Measurements from ENCODE around the gene ATG7.

The ATG7 gene

GRCh38 chr3:11290743-11291680 lies 18.8 kb downstream of the ATG7 start:
- peaks cover 15% of the 10 kb centered on the region for H3K4me1 ChIP-seq

GRCh38 chr3:11291808-11292207 lies 19.6 kb downstream of the ATG7 start:
- Histone ChIP-seq H3K27ac (no peak overlapping the region), H3K36me3 (ENCODE audit: control insufficient read depth, insufficient read depth, low read length) (no peaks in the 10 kb centered on the region)

More at GRCh38 chr3:11290743-11291680, 18.8 kb downstream of the ATG7 start:
- Histone ChIP-seq H3K9me3 (ENCODE audit: control insufficient read depth, low read length) (no peaks in the 10 kb centered on the region), H3K36me3 (ENCODE audit: control insufficient read depth, insufficient read depth, low read length) (no peaks in the 10 kb centered on the region), H3K4me3 (ENCODE audit: low read depth, low read length) (no peak overlapping the region), H3K79me2 (peaks cover 9% of the 10 kb centered on the region), H3K27me3 (ENCODE audit: control insufficient read depth, insufficient read depth, low read length) (no peaks in the 10 kb centered on the region), H3K4me2 (ENCODE audit: low read length) (no peak overlapping the region), H2AFZ (no peak overlapping the region), H3K27ac (no peak overlapping the region), H3K9ac (no peak overlapping the region)
- no peak for TF ChIP-seq CTCF (IDR thresholded peaks at IDR 0.05)

GRCh38 chr3:11297126-11297525 lies 24.9 kb downstream of the ATG7 start:
- H3K36me3 ChIP-seq (ENCODE audit: control insufficient read depth, insufficient read depth, low read length): no peaks in the 10 kb centered on the region
- H3K9me3 ChIP-seq (ENCODE audit: control insufficient read depth, low read length): no peaks in the 10 kb centered on the region
- TF ChIP-seq CTCF (IDR thresholded peaks at IDR 0.05): no peak

More at GRCh38 chr3:11291808-11292207, 19.6 kb downstream of the ATG7 start:
- Histone ChIP-seq H2AFZ (no peak overlapping the region), H3K4me2 (ENCODE audit: low read length) (no peak overlapping the region), H3K4me1 (peaks cover 15% of the 10 kb centered on the region), H3K4me3 (ENCODE audit: low read depth, low read length) (no peak overlapping the region), H3K9me3 (ENCODE audit: control insufficient read depth, low read length) (no peaks in the 10 kb centered on the region), H3K79me2 (peaks cover 9% of the 10 kb centered on the region), H3K9ac (no peak overlapping the region), H3K27me3 (ENCODE audit: control insufficient read depth, insufficient read depth, low read length) (no peaks in the 10 kb centered on the region)
- no peak for TF ChIP-seq CTCF (IDR thresholded peaks at IDR 0.05)

GRCh38 chr3:11300970-11301369 lies 28.8 kb downstream of the ATG7 start:
- Histone ChIP-seq H3K36me3 (ENCODE audit: control insufficient read depth, insufficient read depth, low read length) (no peaks in the 10 kb centered on the region), H3K9me3 (ENCODE audit: control insufficient read depth, low read length) (no peaks in the 10 kb centered on the region), H3K27me3 (ENCODE audit: control insufficient read depth, insufficient read depth, low read length) (no peaks in the 10 kb centered on the region), H3K27ac (no peak overlapping the region), H3K4me2 (ENCODE audit: low read length) (no peak overlapping the region), H3K4me3 (ENCODE audit: low read depth, low read length) (no peak overlapping the region), H2AFZ (no peak overlapping the region), H3K4me1 (no peaks in the 10 kb centered on the region), H3K79me2 (peaks cover 5% of the 10 kb centered on the region), H3K9ac (no peak overlapping the region)
- TF ChIP-seq CTCF (IDR thresholded peaks at IDR 0.05): no peak

More at GRCh38 chr3:11297126-11297525, 24.9 kb downstream of the ATG7 start:
- no peak overlapping the region for H3K4me2 ChIP-seq (ENCODE audit: low read length)
- no peaks in the 10 kb centered on the region for H3K27me3 ChIP-seq (ENCODE audit: control insufficient read depth, insufficient read depth, low read length)
- H3K9ac ChIP-seq: no peak overlapping the region
- no peak overlapping the region for H3K4me3 ChIP-seq (ENCODE audit: low read depth, low read length)
- H3K4me1 ChIP-seq: no peaks in the 10 kb centered on the region
- no peak overlapping the region for H3K27ac ChIP-seq
- no peak overlapping the region for H2AFZ ChIP-seq
- peaks cover 13% of the 10 kb centered on the region for H3K79me2 ChIP-seq

All from parathyroid adenoma (tissue), 2 donors.